Glutamatergic neuron (in vitro differentiated cells): ENCODE results near the gene ARHGEF28. TPM values are rescaled to one million over a fixed set of nuclear protein-coding genes. Genes with fewer than 3 reads are reported as not detected.

ENCODE experiments used
- DNase-seq: peaks from one replicate; pipeline ENCODE4 v3.0.0; 2022
- H3K27ac Mint-ChIP-seq: one replicate; pipeline ENCODE4 v1.8.0; 2020; ENCODE audit warnings: mild to moderate bottlenecking, mixed read lengths, inconsistent platforms; ENCODE audit not compliant: unreplicated experiment
- H3K27me3 Mint-ChIP-seq: one replicate; pipeline ENCODE4 v1.8.0; 2020; ENCODE audit warnings: mild to moderate bottlenecking, moderate library complexity, mixed read lengths, inconsistent platforms; ENCODE audit not compliant: unreplicated experiment
- H3K36me3 Mint-ChIP-seq: one replicate; pipeline ENCODE4 v1.8.0; 2020; ENCODE audit warnings: mild to moderate bottlenecking, mixed read lengths, inconsistent platforms; ENCODE audit not compliant: unreplicated experiment
- H3K4me1 Mint-ChIP-seq: one replicate; pipeline ENCODE4 v1.8.0; 2020; ENCODE audit warnings: mild to moderate bottlenecking, low read depth, mixed read lengths, inconsistent platforms; ENCODE audit not compliant: unreplicated experiment
- H3K4me3 Mint-ChIP-seq: one replicate; pipeline ENCODE4 v1.8.0; 2020; ENCODE audit warnings: mild to moderate bottlenecking, mixed read lengths, inconsistent platforms; ENCODE audit not compliant: unreplicated experiment
- H3K9me3 Mint-ChIP-seq: one replicate; pipeline ENCODE4 v1.8.0; 2020; ENCODE audit warnings: mild to moderate bottlenecking, moderate library complexity, mixed read lengths, inconsistent platforms; ENCODE audit not compliant: unreplicated experiment
- total RNA-seq: library from RNA; stranded (reverse); fragmentation: NEBNext Ultra II Directional; extraction: Animal tissue kit (Norgen Biotek cat#: 25700); gene quantifications from one replicate; pipeline ENCODE4 v1.2.1, GENCODE V29; 2021; ENCODE audit not compliant: unreplicated experiment
- TF ChIP-seq, protein P1 (sequence below): fragments of 200-600 bp; sonication (generic); IDR thresholded peaks from one replicate; pipeline ENCODE4 v1.5.0; 2021; ENCODE audit not compliant: partially characterized antibody, unreplicated experiment

Gene ARHGEF28
- total RNA-seq, 1 donor from 2014 or later, result 0.47 TPM

DNA sequence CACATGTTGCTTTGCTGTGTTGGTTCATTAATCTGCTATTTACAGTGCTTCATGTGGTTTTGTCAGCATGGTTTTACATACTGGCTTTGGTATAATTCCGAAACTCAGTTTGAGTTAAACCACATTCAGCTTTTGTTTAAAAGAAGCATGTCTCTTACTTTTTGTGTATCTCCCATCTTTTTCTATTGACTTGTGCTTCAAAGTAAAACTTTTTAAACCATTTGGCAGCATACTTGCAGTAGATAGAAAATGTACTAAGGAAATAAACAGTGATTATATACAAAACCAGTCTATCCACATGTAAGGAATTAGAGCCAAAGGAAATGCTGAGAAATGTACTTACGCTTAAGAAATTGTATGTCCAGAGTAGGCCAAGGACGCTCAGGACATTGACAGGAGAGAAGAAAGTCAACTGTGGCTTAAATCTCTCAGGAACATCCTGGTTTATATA lies 286.9 kb downstream of the ARHGEF28 start:
- H3K27ac Mint-ChIP-seq, result no peak overlapping the region
- H3K9me3 Mint-ChIP-seq, result no peaks in the 10 kb centered on the region
- H3K27me3 Mint-ChIP-seq, result no peaks in the 10 kb centered on the region
- H3K4me3 Mint-ChIP-seq, result no peak overlapping the region
- TF ChIP-seq, protein P1, sequence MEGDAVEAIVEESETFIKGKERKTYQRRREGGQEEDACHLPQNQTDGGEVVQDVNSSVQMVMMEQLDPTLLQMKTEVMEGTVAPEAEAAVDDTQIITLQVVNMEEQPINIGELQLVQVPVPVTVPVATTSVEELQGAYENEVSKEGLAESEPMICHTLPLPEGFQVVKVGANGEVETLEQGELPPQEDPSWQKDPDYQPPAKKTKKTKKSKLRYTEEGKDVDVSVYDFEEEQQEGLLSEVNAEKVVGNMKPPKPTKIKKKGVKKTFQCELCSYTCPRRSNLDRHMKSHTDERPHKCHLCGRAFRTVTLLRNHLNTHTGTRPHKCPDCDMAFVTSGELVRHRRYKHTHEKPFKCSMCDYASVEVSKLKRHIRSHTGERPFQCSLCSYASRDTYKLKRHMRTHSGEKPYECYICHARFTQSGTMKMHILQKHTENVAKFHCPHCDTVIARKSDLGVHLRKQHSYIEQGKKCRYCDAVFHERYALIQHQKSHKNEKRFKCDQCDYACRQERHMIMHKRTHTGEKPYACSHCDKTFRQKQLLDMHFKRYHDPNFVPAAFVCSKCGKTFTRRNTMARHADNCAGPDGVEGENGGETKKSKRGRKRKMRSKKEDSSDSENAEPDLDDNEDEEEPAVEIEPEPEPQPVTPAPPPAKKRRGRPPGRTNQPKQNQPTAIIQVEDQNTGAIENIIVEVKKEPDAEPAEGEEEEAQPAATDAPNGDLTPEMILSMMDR, result no peak
- no peak for DNase-seq
- H3K4me1 Mint-ChIP-seq, result peaks cover 10% of the 10 kb centered on the region
- H3K36me3 Mint-ChIP-seq, result no peaks in the 10 kb centered on the region

DNA sequence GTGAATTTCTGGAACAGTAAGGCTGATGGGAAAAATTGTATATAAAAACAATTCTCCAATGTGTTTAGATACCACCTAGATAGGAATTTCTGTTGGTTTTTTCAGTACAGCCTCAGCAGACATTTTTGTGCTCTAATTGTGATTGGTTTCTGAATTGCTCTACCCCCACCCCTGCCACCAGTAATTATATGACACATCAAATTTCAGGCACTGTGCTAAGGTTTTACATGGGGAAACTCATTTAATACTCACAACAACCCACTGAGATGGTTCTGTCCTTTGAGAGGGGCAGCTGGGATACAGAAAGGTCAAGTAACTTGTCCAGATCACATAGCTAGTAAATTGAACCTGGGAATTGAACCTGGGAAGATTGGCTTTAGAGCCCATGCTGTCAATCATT lies 288.0 kb downstream of the ARHGEF28 start:
- no peak overlapping the region for H3K27ac Mint-ChIP-seq
- H3K4me1 Mint-ChIP-seq, result peaks cover 9% of the 10 kb centered on the region
- no peaks in the 10 kb centered on the region for H3K9me3 Mint-ChIP-seq
- TF ChIP-seq, protein P1, result no peak
- no peaks in the 10 kb centered on the region for H3K36me3 Mint-ChIP-seq
- no peak for DNase-seq
- H3K27me3 Mint-ChIP-seq, result no peaks in the 10 kb centered on the region
- no peak overlapping the region for H3K4me3 Mint-ChIP-seq

DNA sequence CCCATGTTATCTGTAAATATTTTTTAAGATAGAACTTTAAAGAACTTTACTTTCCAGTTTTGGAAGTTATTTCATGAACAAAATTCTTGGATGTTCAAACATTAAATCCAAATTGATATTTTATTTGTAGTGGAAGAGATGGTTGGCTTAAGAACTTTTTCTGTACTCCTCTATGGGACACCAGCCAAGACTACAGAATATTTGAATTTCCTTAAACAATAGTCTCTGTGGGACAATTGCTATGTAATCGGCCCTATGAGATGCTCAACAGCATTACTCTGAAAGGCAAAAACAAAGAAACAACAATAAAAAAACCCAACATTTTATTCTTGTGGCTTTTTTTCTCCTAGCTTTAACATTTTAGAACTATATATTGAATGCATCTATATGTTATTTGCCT lies 289.3 kb downstream of the ARHGEF28 start:
- Mint-ChIP-seq H3K27me3 (no peaks in the 10 kb centered on the region), H3K36me3 (no peaks in the 10 kb centered on the region), H3K9me3 (no peaks in the 10 kb centered on the region), H3K4me3 (no peak overlapping the region), H3K27ac (no peak overlapping the region), H3K4me1 (peaks cover 9% of the 10 kb centered on the region)
- TF ChIP-seq, protein P1, result no peak
- no peak for DNase-seq

DNA sequence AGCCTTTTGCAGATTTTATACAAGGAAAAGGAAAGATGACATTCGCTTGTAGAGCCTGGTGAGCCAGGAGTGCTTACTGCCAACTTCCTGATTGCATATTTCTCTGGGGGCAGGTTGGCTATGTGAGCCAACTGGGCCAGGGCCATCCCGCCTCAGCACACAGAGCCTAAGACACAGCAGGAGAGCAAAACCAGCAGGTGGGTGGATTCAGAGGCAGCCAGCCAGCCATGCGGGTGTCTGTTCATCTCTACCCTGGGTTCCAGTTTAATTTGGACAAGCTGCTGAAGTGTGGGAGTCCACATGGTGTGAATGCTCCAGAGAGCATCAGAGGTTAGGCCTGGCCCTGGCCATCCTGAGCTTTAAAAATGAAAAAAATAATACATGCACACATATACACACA lies 291.4 kb downstream of the ARHGEF28 start:
- Mint-ChIP-seq H3K4me3 (no peak overlapping the region), H3K9me3 (no peaks in the 10 kb centered on the region)
- DNase-seq, result peak; percentile 17

DNA sequence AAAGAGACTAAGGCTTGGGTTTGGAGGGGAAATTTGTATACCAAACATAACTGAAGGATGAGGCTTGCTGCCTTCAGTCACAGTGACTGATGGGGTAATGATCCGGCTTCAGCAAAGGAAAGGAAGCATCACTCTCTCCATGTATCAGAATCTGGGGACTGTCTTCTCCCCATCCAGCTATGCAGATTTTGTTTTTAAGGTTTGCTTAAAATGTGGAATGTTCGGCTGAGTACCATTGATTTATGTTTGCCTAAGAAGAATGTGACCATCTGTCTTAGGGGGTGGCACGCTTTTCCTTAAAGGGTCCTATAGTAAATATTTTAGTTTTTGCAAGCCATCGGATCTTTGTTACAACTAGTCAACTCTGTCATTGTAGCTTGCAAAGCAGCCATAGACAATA lies 291.9 kb downstream of the ARHGEF28 start:
- peaks cover 16% of the 10 kb centered on the region for H3K4me1 Mint-ChIP-seq
- TF ChIP-seq, protein P1, result no peak
- H3K4me3 Mint-ChIP-seq, result no peak overlapping the region
- no peaks in the 10 kb centered on the region for H3K36me3 Mint-ChIP-seq
- H3K27me3 Mint-ChIP-seq, result no peaks in the 10 kb centered on the region
- H3K9me3 Mint-ChIP-seq, result no peaks in the 10 kb centered on the region
- H3K27ac Mint-ChIP-seq, result no peak overlapping the region
- DNase-seq, result no peak

More for the DNA sequence above, 291.4 kb downstream of the ARHGEF28 start:
- H3K27ac Mint-ChIP-seq, result no peak overlapping the region
- H3K4me1 Mint-ChIP-seq, result peaks cover 16% of the 10 kb centered on the region
- no peaks in the 10 kb centered on the region for H3K27me3 Mint-ChIP-seq
- no peaks in the 10 kb centered on the region for H3K36me3 Mint-ChIP-seq
- TF ChIP-seq, protein P1, result no peak
